Lower leg skin (tissue), 3 donors: Measurements from ENCODE around the gene CCDC93.

Source experiments
- CTCF ChIP-seq, 3 donors: fragments of 450-650 bp; IDR thresholded peaks; one replicate each; pipeline ENCODE4 v1.5.1; 2016; ENCODE audit warnings: antibody characterized with exemption in 3 of 3, mild to moderate bottlenecking in 3 of 3, moderate library complexity in 2 of 3
- POLR2A ChIP-seq, 2 donors: fragments of 450-650 bp; IDR thresholded peaks; one replicate each; pipeline ENCODE4 v1.6.1; 2016 to 2017; ENCODE audit warnings: antibody characterized with exemption in 2 of 2, mild to moderate bottlenecking in 1 of 2, moderate library complexity in 1 of 2

- TF ChIP-seq CTCF (IDR thresholded peaks at IDR 0.05) (no peak), POLR2A (IDR thresholded peaks at IDR 0.05) (no peak)
Observed at GRCh38 chr2:118049816-118050140, 35.9 kb upstream of the CCDC93 start.
